Neuronal stem cell (in vitro differentiated cells): ENCODE data around the gene PEAR1.
A peak's percentile ranks its signal among the peaks of the same experiment; 100 is the strongest.

Experiments used
- DNase-seq: peaks from one replicate; pipeline ENCODE4 v3.0.0-alpha.2; 2013; ENCODE audit warnings: low spot score
- H2AFZ ChIP-seq: one replicate; pipeline ENCODE4 v1.6.1; 2013; ENCODE audit warnings: mild to moderate bottlenecking, low read length, inconsistent platforms
- H2AK5ac ChIP-seq: 2 replicates; pipeline ENCODE4 v1.6.1; 2013; ENCODE audit warnings: low read depth, mild to moderate bottlenecking, inconsistent platforms, low read length, moderate library complexity, mixed read lengths
- H2BK120ac ChIP-seq: 2 replicates; pipeline ENCODE4 v1.6.1; 2013; ENCODE audit warnings: low read depth, mild to moderate bottlenecking, inconsistent platforms, low read length, moderate library complexity, mixed read lengths
- H2BK12ac ChIP-seq: one replicate; pipeline ENCODE4 v1.6.1; 2013; ENCODE audit warnings: low read length, inconsistent platforms
- H2BK15ac ChIP-seq: 2 replicates; pipeline ENCODE4 v1.6.1; 2013; ENCODE audit warnings: mild to moderate bottlenecking, low read length, inconsistent platforms, mixed read lengths
- H2BK5ac ChIP-seq: one replicate; pipeline ENCODE4 v1.6.1; 2013; ENCODE audit warnings: inconsistent platforms, mild to moderate bottlenecking, low read length, moderate library complexity
- H3K14ac ChIP-seq: one replicate; pipeline ENCODE4 v1.6.1; 2013; ENCODE audit warnings: low read length, inconsistent platforms
- H3K18ac ChIP-seq: 2 replicates; pipeline ENCODE4 v1.6.1; 2013; ENCODE audit warnings: low read length, inconsistent platforms
- H3K23ac ChIP-seq: 2 replicates; pipeline ENCODE4 v1.6.1; 2013; ENCODE audit warnings: low read depth, mild to moderate bottlenecking, mixed read lengths, low read length, inconsistent platforms; ENCODE audit not compliant: poor library complexity
- H3K27ac ChIP-seq: replicated peaks from 3 replicates; pipeline ENCODE4 v1.5.1; 2013; ENCODE audit warnings: low read length, inconsistent platforms
- H3K27me3 ChIP-seq, 3 experiments: 2 replicates each; pipeline ENCODE4 v1.6.1; 2013; ENCODE audit warnings: low read length in 3 of 3, mild to moderate bottlenecking in 2 of 3, inconsistent platforms in 1 of 3, low read depth in 1 of 3, mixed read lengths in 1 of 3, moderate library complexity in 1 of 3; ENCODE audit not compliant: control insufficient read depth in 3 of 3, insufficient read depth in 3 of 3
- H3K36me3 ChIP-seq, 2 donors: replicated peaks in 1 of 2; 2 replicates each; pipeline ENCODE4 v1.6.1; 2013; ENCODE audit warnings: low read length in 2 of 2; ENCODE audit not compliant: control insufficient read depth in 2 of 2, insufficient read depth in 2 of 2
- H3K4ac ChIP-seq: 2 replicates; pipeline ENCODE4 v1.6.1; 2013; ENCODE audit warnings: inconsistent platforms, mild to moderate bottlenecking, low read length, moderate library complexity
- H3K4me1 ChIP-seq, 2 donors: 1 replicate in 1 of 2; 2 replicates in 1 of 2; pipeline ENCODE4 v1.6.1; 2013; ENCODE audit warnings: low read length in 2 of 2, low read depth in 1 of 2; ENCODE audit not compliant: control insufficient read depth in 2 of 2, insufficient read depth in 1 of 2
- H3K4me2 ChIP-seq: one replicate; pipeline ENCODE4 v1.6.1; 2013; ENCODE audit warnings: mild to moderate bottlenecking, low read length, inconsistent platforms; ENCODE audit not compliant: insufficient read depth, poor library complexity, severe bottlenecking
- H3K4me3 ChIP-seq, 2 donors: 2 replicates each; pipeline ENCODE4 v1.5.1; 2013; ENCODE audit warnings: low read length in 2 of 2, mild to moderate bottlenecking in 2 of 2, inconsistent platforms in 1 of 2, moderate library complexity in 1 of 2
- H3K79me1 ChIP-seq: one replicate; pipeline ENCODE4 v1.6.1; 2013; ENCODE audit warnings: low read depth, mild to moderate bottlenecking, inconsistent platforms, low read length, moderate library complexity
- H3K9ac ChIP-seq: one replicate; pipeline ENCODE4 v1.6.1; 2013; ENCODE audit warnings: mild to moderate bottlenecking, low read depth, low read length, inconsistent platforms; ENCODE audit not compliant: poor library complexity
- H3K9me3 ChIP-seq, 2 donors: replicated peaks in 1 of 2; 2 replicates each; pipeline versions ENCODE3 to v1.6.1; 2013; ENCODE audit warnings: low read length in 2 of 2, mild to moderate bottlenecking in 2 of 2, inconsistent platforms in 1 of 2, low read depth in 1 of 2, mixed read lengths in 1 of 2, moderate library complexity in 1 of 2; ENCODE audit not compliant: control insufficient read depth in 2 of 2, insufficient read depth in 1 of 2
- H4K8ac ChIP-seq: one replicate; pipeline ENCODE4 v1.6.1; 2013; ENCODE audit warnings: low read depth, mild to moderate bottlenecking, inconsistent platforms, low read length, moderate library complexity
- H4K91ac ChIP-seq: one replicate; pipeline ENCODE4 v1.6.1; 2013; ENCODE audit warnings: low read length, low read depth, mild to moderate bottlenecking, inconsistent platforms; ENCODE audit not compliant: poor library complexity
- WGBS, 2 donors: extraction: QIAGEN DNeasy Blood & Tissue Kit; methylation state at CpG; one replicate each; pipeline ENCODE4 v1.1.7; 2013; ENCODE audit warnings: missing lambda C conversion rate in 2 of 2, mixed read lengths in 1 of 2; ENCODE audit not compliant: insufficient read length in 2 of 2, insufficient replicate concordance in 1 of 2; ENCODE audit errors: extremely low coverage in 2 of 2; 5-methylcytosine and 5-hydroxymethylcytosine counted together

PEAR1 gene

DNA sequence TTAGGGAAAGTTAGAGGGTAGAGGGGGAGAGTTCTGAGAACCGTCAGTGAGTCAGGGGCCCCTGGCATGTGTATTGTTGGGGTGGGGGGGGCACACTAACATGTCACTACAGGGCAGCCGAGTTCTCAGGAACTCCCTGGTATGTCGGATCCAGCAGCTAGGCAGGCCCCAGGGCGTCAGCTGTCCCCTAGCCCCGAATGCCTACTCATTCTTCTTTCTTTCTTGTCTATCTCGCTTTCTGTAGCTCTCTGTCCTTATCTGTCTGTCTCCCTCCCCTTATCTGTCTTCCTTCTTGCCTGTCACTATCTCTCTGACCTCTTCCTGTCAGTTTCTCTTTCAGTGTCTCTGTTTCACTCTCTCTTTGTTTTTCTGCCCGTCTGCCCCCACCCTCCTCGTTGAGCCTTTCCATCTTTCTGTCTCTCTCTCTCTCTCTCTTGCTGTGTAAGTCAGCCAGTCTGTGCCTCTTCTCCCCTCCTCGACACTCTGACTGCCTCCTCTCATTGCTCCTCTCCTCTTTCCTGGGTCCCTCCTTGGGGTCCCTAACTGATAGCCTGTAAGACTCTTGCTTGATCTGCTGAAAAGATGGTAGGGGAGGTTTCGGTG lies 30.4 kb upstream of the PEAR1 start:
- H3K9ac ChIP-seq: no peak overlapping the region
- no peak overlapping the region for H2AK5ac ChIP-seq
- H2BK120ac ChIP-seq: no peak overlapping the region
- H3K4me2 ChIP-seq: no peak overlapping the region
- H3K79me1 ChIP-seq: no peaks in the 10 kb centered on the region
- DNase-seq: no peak
- H3K18ac ChIP-seq: no peak overlapping the region
- no peak overlapping the region for H4K8ac ChIP-seq
- no peak overlapping the region for H3K14ac ChIP-seq
- no peaks in the 10 kb centered on the region for H3K36me3 ChIP-seq
- peaks cover 27 to 33% of the 10 kb centered on the region in 2 donors for H3K4me1 ChIP-seq
- H2BK15ac ChIP-seq: no peak overlapping the region
- H2BK5ac ChIP-seq: no peak overlapping the region
- peaks cover 11 to 88% (median 62%) of the 10 kb centered on the region in 3 experiments for H3K27me3 ChIP-seq
- WGBS, 2 donors: no CpG with 5 or more reads among the region's 10 CpGs
- no peak overlapping the region for H2AFZ ChIP-seq
- no peak overlapping the region for H3K27ac ChIP-seq
- H4K91ac ChIP-seq: no peak overlapping the region
- no peak overlapping the region for H3K4me3 ChIP-seq
- no peak overlapping the region for H3K4ac ChIP-seq
- H2BK12ac ChIP-seq: no peak overlapping the region
- peak overlapping the region; percentile 35 for H3K23ac ChIP-seq
- no peaks in the 10 kb centered on the region for H3K9me3 ChIP-seq

DNA sequence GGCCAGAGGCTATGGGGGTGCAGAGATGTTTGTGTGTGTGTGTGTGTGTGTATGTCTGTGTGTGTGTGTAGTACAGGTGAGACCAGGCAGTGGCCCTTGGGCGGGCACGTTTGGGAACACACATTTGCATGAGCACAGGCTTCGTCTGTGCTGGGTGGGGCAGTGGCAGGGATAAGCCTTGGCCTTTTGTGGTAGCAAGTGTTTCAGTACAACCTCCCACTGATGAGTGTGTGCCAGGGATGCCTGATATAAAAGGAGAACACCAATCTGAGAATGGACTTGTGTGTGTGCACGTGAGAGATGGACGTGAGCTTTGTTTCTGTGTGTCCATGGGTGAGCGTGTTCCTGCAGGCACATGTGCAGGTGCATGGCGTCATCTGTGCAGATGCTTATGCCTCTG lies 29.9 kb upstream of the PEAR1 start:
- Histone ChIP-seq H2AFZ (no peak overlapping the region), H3K4ac (no peak overlapping the region), H3K23ac (peak overlapping the region; percentile 70), H3K9me3 (no peaks in the 10 kb centered on the region), H3K9ac (peak overlapping the region; percentile 55), H4K91ac (no peak overlapping the region), H2BK120ac (no peak overlapping the region), H2AK5ac (no peak overlapping the region), H4K8ac (no peak overlapping the region), H3K4me3 (no peak overlapping the region), H2BK5ac (no peak overlapping the region), H3K27me3 (peaks cover 11 to 88% (median 56%) of the 10 kb centered on the region in 3 experiments), H2BK12ac (no peak overlapping the region), H3K18ac (no peak overlapping the region), H3K27ac (no peak overlapping the region), H3K4me1 (peaks cover 21 to 29% of the 10 kb centered on the region in 2 donors), H3K79me1 (no peaks in the 10 kb centered on the region), H2BK15ac (no peak overlapping the region), H3K4me2 (no peak overlapping the region), H3K36me3 (no peaks in the 10 kb centered on the region), H3K14ac (no peak overlapping the region)
- DNase-seq: no peak
- no CpG with 5 or more reads among the region's 7 CpGs for WGBS, 2 donors

DNA sequence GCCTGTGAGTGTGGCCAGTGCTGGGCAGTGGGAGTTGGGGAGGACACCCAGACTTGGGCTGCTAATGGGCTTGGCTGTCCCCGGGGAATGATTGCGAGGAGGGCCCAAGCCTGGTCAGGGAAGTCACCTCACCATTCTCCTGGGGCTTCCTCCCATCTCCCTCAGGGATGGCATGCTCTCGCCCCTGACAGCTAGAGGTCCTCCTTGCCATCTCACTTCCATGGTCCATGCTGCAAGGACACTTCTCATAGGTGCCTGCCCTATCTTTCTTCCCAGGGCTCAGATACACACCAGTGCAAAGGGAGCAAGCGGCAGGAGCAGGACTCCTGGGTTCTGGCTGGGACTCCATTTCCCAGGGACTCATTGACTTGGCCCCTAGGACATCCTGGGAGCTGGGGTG lies 28.7 kb upstream of the PEAR1 start:
- Histone ChIP-seq H2BK5ac (no peak overlapping the region), H3K27ac (no peak overlapping the region), H2AFZ (no peak overlapping the region), H2BK15ac (peak overlapping the region; percentile 86), H3K9me3 (no peaks in the 10 kb centered on the region), H4K91ac (no peak overlapping the region), H2BK120ac (no peak overlapping the region), H3K27me3 (peaks cover 11 to 83% (median 45%) of the 10 kb centered on the region in 3 experiments), H4K8ac (no peak overlapping the region), H3K23ac (peak overlapping the region; percentile 80), H3K4me1 (peaks cover 19 to 20% of the 10 kb centered on the region in 2 donors), H3K79me1 (no peaks in the 10 kb centered on the region), H3K4me3 (peak overlapping the region in 1 of 2 donors; percentile 36), H2AK5ac (no peak overlapping the region), H2BK12ac (no peak overlapping the region), H3K36me3 (no peaks in the 10 kb centered on the region), H3K4ac (no peak overlapping the region), H3K18ac (peak overlapping the region; percentile 29), H3K4me2 (no peak overlapping the region), H3K9ac (peak overlapping the region; percentile 9), H3K14ac (no peak overlapping the region)
- no CpG with 5 or more reads among the region's 4 CpGs for WGBS, 2 donors
- DNase-seq: no peak

DNA sequence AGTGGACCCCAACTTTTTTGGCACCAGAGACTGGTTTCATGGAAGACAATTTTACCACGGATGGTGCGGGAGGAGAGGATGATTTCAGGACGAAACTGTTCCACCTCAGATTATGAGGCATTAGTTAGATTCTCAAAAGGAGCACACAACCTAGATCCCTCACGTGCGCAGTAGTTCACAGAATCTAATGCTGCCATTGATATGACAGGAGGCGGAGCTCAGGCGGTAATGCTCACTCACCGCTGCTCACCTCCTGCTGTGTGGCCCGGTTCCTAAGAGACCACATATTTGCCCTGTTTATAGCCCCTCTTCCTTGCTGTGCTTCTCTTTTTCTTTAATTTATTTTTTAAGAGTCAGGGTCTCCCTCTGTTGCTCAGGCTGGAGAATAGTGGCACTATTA lies 28.3 kb upstream of the PEAR1 start:
- no peak for DNase-seq
- Histone ChIP-seq H3K4me2 (no peak overlapping the region), H3K27me3 (peaks cover 11 to 83% (median 41%) of the 10 kb centered on the region in 3 experiments), H2BK120ac (no peak overlapping the region), H2BK12ac (no peak overlapping the region), H3K36me3 (no peaks in the 10 kb centered on the region), H2BK15ac (peak overlapping the region; percentile 55), H2AFZ (no peak overlapping the region), H3K9me3 (no peaks in the 10 kb centered on the region), H2BK5ac (no peak overlapping the region), H3K4ac (no peak overlapping the region), H3K9ac (no peak overlapping the region), H4K8ac (no peak overlapping the region), H3K27ac (no peak overlapping the region), H3K14ac (no peak overlapping the region), H3K23ac (no peak overlapping the region), H3K79me1 (no peaks in the 10 kb centered on the region), H2AK5ac (no peak overlapping the region), H4K91ac (no peak overlapping the region), H3K4me1 (peaks cover 15 to 19% of the 10 kb centered on the region in 2 donors), H3K18ac (no peak overlapping the region), H3K4me3 (no peak overlapping the region)
- WGBS, 2 donors: no CpG with 5 or more reads among the region's 9 CpGs
